Measurements from ENCODE around the gene TC2N.

The TC2N gene

DNA sequence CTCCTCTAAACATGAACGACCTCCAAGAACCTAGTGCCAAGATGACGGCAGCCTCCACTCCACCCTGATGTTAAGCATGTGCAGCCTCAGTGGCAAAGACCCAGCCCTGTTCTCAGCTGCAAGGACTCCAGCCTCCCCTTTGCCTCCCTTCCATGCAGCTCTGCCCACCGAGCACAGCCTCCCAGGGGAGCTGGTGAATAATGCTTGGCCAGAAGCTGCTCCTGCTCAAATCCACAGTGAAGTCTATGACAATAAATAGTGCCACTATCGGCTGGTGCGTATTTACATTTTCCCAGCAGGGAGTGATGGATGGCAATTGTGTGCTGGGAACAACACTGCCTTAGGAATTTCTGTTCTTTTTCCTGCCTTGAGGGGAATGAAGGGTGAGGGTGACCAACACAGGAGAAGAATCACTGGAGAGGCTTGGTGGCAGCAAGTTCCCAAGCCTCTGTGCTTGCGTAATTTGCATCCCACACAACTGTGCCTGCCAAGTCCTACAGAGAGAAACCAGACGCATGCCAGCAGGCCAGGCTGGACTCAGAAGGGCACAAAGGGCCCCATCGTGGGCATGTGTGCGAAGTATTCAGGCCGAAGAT, 29.9 kb upstream of the TC2N start:
- H3K4me3 ChIP-seq (ENCODE audit: low read depth, low read length), result no peak overlapping the region
- TF ChIP-seq, protein P1, sequence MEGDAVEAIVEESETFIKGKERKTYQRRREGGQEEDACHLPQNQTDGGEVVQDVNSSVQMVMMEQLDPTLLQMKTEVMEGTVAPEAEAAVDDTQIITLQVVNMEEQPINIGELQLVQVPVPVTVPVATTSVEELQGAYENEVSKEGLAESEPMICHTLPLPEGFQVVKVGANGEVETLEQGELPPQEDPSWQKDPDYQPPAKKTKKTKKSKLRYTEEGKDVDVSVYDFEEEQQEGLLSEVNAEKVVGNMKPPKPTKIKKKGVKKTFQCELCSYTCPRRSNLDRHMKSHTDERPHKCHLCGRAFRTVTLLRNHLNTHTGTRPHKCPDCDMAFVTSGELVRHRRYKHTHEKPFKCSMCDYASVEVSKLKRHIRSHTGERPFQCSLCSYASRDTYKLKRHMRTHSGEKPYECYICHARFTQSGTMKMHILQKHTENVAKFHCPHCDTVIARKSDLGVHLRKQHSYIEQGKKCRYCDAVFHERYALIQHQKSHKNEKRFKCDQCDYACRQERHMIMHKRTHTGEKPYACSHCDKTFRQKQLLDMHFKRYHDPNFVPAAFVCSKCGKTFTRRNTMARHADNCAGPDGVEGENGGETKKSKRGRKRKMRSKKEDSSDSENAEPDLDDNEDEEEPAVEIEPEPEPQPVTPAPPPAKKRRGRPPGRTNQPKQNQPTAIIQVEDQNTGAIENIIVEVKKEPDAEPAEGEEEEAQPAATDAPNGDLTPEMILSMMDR (IDR thresholded peaks at IDR 0.05; ENCODE audit: low read depth, low read length), result no peak

DNA sequence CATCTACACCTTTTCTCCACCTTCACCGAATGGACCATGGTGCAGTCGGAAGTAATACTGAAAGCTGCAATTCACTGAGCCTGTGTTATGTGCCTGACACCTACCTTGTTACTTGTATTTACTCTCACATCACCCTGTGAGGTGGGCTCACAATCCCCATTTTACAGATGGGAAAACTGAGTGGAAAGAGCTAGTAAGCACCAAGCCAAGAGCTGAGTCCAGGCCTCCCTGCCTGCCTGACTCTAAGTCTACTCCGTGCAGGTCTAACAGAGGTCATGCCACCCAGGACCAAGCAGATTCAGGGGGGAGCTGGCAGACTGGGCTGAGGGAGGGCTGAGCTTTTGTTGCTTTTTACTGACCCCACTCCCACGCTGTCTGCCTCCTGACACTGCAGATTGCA, 29.1 kb upstream of the TC2N start:
- TF ChIP-seq, protein P1 (IDR thresholded peaks at IDR 0.05; ENCODE audit: low read depth, low read length), result no peak
- no peak overlapping the region for H3K4me3 ChIP-seq (ENCODE audit: low read depth, low read length)

DNA sequence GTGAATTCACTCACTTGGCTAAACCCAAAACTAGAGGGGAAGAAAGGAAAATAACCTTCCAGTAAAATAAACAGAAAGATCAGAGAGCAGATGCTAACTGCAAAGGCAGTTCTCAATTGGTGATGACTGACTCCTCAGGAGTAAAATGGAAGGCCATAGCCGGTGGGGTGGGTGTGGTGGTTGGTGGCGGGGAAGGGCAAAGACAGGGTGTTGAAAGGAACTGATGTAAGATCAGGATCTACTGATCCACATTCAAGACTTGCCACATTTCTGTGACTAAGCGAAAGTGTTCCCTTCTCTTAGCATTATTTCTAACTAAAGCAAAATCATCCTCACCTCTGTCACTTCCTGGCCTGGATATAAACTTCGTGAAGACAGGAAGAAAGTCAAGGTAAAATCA, 26.3 kb upstream of the TC2N start:
- H3K4me3 ChIP-seq (ENCODE audit: low read depth, low read length), result no peak overlapping the region
- TF ChIP-seq, protein P1 (IDR thresholded peaks at IDR 0.05; ENCODE audit: low read depth, low read length), result no peak

DNA sequence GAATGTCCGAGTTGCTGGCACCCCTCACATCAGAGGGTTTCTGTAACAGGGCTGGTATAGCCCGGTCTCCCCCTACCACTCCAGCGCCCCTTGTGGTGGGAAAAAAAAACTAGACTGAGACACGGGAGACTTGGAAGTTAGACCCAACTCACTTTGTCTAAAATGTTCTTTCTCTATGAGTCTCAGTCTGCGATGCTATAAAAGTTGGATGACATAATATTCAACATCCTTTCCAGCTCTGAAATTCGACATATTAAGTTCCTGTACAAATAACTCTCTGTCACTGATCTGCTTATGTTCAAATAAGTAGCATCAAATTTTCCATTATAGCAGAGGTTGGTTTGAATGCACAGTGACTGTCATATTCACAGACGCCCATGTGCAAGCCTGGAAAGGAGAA, 25.7 kb upstream of the TC2N start:
- H3K4me3 ChIP-seq (ENCODE audit: low read depth, low read length), result no peak overlapping the region
- TF ChIP-seq, protein P1 (IDR thresholded peaks at IDR 0.05; ENCODE audit: low read depth, low read length), result peak; percentile 41; the same call in 1 of the 2 replicates

DNA sequence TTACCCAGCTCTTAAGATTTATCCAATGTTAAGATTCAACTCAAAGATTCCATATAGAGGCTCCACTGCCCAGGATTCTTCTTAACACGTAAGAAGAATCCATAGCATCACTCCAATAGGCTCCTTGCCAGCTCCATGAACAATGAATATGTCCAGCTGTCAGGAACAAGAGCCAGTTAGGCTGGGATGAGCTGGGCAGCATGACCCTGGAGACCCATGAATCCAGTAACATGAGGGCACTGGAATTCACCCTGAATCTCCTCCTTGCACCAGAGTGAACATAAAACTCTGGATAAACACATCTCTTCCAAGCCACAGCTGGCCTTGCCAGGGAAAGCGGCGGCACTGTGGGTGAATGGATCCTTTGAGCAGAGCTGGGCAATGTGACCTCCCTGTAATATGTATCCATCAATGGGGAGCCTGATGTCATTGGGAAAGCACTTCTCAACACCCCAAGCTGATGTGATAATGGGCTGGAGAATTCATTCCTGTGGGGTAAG, 24.4 kb upstream of the TC2N start:
- H3K4me3 ChIP-seq (ENCODE audit: low read depth, low read length), result no peak overlapping the region
- TF ChIP-seq, protein P1 (IDR thresholded peaks at IDR 0.05; ENCODE audit: low read depth, low read length), result no peak

DNA sequence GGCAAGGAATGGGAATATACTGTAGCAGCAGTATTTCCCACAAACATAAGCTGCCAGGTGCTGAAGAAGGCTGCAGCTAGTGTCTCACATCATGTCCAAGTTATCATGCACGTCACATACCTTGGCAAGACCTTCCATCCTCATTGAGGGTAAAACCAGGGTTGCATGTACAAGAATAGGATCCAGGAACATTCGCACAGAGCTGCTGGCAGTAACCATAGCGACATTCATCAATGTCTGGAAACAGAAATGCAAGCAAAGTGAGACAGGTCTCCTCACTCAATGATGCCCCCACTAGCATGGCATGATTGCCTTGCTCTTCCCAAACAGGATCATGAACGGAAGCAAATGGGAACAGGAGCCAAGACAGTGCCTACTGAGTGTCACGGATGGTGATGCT, 23.8 kb upstream of the TC2N start:
- TF ChIP-seq, protein P1 (IDR thresholded peaks at IDR 0.05; ENCODE audit: low read depth, low read length), result no peak
- no peak overlapping the region for H3K4me3 ChIP-seq (ENCODE audit: low read depth, low read length)

DNA sequence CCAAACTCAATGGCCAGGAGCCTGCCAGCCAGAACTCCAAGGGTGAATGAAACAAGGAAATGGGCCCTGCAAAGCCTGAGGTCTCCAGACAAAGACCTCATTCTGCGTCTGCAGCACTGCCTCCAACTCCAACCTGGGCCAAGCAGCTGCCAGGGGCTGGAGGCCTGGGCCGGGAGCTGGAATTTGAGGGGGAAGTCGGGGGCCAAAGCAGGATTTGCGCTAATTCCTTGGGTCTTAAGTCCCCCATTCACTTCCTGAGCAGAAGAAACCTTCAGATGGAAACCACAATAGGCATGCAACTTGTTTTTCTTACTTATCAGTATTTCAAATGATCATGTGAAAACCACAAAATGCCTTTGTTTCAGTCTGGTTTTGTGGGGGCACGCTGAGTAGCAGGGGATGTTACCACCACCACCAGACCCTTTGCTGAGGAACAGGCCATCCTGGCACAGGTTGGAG, 23.0 kb upstream of the TC2N start:
- TF ChIP-seq, protein P1 (IDR thresholded peaks at IDR 0.05; ENCODE audit: low read depth, low read length), result no peak
- no peak overlapping the region for H3K4me3 ChIP-seq (ENCODE audit: low read depth, low read length)

Measured in WI38 (cell line).